Stimulated activated CD8-positive, alpha-beta memory T cell treated with anti-CD3 and anti-CD28 coated beads, Interleukin-2, amount 100 ng/mL, for 1 hour (primary cell): ENCODE results near the gene DECR2.
"Not testable (repeated sequence)": the region's sequence is repeated elsewhere in the genome, so short reads cannot be mapped to it uniquely, and the experiment has no call there.

Experiments used
- DNase-seq, 2 donors: peaks; one replicate each; pipeline ENCODE4 v3.0.0-alpha.2; 2020; ENCODE audit warnings: low read depth in 2 of 2

DECR2 gene

DNA sequence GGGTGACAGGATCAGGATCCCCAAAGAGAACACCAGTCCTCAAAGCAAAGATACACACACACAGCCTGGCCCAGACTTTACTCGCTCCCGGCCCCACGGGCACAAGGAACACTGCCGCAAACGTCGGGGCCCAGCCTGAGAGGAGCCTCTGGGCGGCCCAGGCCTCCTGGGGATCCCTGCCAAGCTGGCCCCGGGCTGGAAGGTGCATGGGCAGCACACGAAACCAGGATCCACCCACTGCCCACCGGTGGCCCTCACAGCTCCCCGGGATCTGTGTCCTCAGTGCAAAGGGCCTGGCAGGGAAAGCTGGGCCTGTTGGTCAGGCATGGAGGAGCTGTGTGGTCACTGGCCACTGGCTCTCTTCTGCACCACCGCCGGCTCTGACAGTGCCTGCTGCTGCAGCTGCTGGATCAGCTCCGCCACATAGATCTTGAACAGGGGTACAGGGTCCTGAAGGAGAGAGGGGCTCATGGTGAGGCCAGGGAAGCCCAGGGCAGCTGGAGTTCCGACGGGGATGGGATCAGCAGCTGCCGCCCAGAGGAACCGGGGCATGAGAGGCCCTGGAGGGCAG lies 34.3 kb upstream of the DECR2 start:
- DNase-seq, result no peak

DNA sequence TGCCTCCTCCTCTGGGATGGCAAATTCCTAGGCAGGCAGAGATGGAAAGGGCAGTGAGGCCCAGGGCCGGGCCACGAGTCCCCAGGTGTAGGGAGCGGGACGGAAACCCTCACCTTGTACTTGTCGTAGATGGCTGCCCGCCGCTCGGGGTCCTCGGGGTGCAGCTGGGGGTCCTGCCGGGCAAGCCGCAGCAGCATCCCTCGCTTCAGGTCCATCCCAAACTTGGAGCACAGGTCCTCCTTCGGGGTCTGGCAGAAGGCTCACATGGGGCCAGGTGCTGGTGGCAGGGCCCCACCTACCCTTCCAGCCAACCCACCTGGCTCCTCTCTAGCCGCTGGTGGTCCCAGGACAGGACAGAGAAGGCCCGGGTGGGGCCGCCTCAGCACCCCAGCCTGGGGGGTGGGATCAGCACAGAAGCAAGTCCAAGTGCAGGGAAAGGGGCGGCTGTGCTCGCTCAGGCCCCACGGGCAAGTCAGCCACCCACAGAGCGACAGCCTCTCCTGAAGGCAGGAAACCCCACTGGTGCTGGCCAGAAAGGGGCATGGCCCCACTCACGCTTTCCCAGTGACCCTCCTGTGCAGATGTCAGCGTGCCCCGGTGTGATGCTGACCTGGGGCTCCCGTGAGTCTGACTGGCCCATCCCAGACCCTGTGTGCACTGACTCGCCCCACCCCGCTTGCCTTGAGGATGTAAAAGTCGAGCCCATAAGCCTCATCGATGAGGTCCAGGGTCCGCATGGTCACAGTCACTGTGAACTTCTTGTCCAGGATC lies 33.1 kb upstream of the DECR2 start:
- DNase-seq, result no peak

DNA sequence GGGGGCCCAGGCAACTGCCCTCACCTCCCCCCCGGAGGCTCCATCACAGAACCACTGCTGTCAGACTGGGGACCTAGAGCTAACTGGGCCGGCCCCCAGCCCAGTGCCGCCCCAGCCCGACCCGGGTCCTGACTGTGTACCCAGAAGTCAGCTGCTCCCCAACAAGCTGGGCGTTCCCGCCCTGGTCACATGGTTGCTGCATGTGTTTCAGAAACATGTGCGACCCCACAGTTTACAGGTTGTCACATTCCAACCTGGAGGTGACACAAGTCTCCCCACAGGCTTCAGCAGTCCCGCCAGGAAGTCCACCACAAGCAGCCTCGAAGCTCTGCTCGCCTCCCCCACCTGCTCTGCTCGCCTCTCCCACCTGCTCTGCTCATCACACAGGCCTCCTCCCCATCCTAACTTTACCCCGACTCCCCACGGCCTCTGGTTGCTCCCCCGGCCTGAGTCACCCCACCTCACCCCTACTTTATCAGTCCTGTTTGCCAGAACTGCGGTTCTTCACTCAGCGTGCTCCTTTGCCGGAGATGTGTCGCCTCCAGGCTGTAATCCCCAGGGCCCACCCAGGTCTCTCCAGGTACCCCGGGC lies 32.3 kb upstream of the DECR2 start:
- DNase-seq, result no peak

DNA sequence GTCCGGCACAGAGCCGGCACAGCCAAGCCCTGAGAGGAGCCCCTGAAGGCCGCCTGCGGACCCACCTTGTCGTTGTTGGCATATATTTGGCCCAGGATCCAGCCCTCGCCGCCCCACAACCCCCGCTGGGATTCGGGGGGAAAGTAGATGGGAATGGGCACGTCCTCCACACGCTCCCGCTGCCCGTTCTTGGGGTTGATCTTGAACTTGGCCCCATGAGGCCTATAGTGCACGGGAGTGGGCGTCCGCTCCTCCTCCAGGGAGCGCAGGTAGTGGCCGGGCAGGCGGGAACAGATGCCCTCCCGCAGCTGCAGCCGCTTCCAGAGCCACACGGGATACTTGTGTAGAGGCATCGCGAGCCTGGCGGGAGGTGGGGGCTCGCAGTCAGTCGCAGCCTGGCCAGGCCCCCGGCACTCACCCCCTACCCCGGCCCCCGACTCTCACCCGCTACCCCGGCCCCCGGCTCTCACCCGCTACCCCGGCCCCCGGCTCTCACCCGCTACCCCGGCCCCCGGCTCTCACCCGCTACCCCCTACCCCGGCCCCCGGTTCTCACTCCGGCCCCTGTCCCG lies 31.7 kb upstream of the DECR2 start:
- DNase-seq, result no peak

DNA sequence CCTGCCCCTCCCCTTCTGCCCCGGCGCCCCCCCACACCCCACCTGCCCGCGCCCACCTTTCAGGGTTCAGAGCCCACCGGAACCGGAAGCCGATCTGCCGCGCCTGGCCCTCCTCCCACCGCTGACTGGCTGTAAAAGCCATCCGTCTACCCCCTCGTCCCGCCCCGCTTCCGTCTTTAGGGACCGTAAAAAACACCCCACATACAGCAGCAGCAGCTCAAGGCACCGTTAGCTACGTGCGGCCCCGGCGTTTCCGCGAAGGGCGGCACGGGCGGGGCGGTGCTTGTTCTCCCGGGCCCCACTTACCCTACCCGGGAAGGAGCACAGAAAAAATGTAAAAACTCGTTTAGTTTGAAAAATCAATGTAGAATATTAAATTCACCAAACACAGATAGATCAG lies 31.2 kb upstream of the DECR2 start, which contains the start of gene MRPL28:
MRPL28 (minus strand) TSS at position 96 of the 400 bp plus-strand sequence. CDS start 320 bp downstream, outside the sequence.
- DNase-seq, result peak; percentile 80 to 85

DNA sequence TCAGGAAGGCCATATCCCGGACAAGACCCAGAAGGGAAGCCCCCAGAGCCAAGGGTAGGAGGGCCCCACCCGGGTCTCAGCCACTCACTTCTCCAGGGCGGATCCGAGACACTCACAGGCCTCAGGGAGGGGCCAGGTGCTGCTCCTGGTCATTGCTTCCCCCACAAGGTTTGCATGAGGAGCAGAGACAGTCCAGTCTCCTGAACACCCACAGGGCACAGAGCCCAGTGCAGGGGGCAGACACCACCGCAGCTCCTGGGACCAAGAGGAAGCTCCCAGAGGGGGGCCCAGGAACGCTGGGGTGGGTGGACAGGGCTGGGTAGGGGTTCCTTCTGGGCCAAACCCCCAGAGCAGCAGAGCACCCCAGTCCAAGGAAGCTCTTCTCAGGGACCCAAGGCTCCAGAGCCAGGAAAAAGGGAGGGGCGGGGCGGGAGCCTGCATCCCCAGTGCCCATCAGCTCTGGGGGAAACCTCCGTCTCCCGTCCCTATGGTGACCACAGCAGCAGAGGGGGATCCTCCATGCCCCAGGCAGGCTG lies 30.6 kb upstream of the DECR2 start:
- no peak for DNase-seq

DNA sequence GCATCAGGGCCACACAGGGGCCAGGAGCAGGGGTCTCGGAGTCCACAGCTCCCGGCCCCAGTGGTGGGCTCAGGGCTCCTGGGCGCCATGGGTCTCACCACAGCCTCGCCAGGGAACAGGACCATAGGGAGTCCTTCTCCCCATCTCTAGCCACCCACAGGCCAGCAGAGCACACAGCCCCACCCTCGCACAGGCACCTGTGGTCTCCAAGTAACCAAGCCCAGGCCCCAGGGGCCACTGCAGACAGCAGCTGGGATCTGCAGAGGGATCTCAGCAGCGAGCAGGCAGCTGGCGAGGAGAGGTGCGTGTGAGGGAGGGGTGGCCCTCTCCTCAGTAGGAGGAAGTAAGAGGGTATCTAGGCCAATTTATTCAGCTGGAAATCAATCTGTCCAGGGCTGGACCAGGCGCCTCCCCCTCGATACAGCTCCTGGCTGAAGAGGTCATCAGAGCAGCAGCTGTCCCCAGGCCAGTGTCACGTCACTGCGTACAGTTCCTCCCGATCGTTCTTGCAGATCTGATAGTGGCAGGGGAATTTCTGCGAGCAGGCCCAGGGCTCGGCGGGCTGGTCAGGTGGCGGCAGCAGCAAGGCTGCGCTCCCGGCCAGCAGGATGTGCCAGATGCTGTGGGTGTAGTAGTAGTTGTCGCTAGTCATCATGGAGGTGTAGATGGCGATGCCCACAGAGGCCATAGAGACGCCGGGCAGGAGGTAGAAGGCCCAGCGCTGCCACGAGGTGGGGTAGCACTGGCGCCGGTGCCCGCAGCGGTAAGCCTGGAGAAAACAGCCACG lies 30.0 kb upstream of the DECR2 start:
- DNase-seq, result no peak

DNA sequence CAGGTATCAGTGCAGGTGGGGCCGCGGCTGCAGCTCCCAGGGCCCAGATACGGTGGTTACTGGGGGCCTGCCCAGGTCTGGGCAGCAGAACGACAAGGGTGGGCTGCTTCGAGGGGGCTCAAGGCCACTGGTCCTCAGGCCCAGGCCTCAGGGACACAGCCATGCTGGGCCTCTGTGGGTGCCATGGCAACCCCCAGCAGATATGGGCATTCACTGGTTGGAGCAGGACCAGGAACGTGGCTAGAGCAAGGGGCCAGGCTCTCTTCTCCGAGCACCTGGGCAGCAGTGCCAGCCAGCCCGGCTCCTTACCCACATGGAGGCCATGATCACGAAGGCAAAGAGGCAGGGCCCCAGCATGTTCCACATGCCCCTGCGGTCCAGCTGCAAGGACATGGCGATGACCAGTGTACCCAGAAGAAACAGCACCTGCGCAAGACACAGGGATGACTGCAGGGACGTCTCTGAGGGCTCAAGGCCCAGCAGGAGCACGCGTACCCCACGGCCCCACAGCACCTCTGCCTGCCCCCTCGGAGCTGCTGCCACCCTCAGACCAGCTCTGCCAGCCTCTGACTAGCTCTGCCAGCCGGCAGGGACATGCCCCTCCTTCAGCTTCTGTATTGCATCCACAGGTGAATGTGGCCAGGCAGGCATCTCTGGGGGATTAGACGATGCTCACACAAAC lies 29.2 kb upstream of the DECR2 start:
- DNase-seq, result no peak

DNA sequence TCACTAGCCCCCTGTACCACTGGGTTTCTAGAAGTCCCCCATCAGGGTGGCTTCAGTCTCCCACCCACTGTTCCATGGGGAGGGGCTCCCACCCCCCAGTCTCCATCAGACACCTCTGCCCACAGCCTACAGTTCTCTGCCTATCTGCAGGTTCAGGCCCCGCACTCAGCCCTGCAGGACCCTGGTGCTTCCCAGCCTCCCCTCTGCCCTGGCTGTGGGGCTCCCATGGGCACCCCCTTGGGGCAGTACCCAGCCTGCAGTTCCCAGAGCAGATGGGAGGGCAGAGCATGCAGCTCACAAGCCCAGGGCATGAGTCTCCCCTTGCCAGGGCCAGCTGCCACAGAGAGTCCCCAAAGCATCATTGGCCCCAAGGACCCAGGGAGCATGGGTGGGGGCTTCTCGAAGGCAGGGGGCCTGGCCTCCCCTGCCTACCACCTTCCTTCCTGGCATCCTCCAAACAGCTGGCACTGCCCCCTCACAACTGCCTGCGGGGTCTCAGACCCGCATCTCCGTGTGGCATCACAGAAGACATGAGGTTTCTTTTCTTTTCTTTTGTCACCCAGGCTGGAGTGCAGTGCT lies 28.6 kb upstream of the DECR2 start:
- DNase-seq, result no peak

DNA sequence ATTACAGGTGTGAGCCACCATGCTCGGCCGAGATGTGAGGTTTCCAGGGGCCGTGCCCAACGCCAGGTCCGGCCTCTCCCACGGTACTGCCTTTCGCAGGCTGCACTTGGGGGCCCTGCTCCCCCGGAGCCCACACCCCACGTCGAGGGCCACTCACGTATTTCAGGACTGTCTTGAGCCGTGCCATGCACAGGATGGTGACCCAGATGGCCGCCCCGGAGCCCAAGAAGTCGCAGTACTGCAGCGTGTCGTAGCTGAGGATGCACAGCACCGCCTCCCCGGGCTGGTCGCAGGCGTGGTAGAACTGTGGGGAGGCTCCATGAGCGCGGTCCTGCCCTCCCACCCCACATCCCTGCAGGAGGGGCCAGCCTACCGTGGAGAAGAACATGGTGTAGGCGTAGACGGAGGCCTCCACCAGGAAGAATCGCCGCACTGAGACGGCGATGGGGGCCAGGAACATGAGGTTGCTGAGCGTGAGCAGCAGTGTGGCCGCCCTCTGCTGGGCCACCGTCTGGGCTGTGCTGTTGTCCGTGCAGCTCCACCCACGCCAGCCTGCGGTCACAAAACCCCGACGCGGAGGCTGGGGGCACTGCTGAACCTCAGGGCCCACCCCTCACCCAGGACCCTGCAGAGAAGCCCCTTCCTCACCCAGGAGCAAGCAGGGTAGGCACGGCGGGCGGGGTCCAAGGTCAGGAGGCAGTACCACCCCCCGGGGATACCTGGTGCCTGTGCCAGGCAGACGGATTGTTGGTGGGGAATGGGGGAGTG lies 27.7 kb upstream of the DECR2 start:
- DNase-seq, result no peak

DNA sequence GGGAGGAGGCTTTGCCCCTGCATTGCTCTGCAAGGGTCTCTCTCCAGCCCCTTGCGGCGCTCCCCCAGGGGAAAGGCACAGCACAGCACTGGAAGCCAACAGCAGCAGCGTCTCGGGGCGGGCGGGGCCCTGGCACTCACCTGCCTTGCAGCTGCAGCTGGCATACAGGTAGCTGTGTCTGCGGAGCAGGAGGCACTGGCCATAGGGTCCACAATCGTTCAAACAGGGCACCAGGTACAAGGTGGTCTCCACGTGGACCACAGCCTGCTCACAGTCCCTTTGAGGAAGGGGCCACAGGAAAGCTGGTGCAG lies 27.1 kb upstream of the DECR2 start:
- no peak for DNase-seq

DNA sequence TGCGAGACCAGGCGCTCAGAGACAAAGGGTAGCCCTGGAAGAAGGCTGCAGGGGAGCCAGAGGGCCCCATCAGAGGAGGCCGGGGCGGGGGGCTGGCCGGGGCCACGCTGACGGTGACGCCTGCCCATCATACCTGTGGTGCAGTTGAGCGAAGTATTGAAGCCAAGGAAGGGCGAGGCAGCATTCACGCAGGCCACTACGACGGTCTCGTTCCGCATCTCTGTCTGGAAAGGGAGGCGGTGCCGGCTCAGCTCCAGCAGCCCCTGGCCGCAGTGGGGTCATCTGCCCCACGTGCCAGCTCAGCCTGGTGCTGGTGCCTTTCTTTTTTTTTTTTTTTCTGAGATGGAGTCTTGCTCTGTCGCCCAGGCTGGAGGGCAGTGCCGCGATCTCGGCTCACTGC lies 26.5 kb upstream of the DECR2 start:
- no peak for DNase-seq

DNA sequence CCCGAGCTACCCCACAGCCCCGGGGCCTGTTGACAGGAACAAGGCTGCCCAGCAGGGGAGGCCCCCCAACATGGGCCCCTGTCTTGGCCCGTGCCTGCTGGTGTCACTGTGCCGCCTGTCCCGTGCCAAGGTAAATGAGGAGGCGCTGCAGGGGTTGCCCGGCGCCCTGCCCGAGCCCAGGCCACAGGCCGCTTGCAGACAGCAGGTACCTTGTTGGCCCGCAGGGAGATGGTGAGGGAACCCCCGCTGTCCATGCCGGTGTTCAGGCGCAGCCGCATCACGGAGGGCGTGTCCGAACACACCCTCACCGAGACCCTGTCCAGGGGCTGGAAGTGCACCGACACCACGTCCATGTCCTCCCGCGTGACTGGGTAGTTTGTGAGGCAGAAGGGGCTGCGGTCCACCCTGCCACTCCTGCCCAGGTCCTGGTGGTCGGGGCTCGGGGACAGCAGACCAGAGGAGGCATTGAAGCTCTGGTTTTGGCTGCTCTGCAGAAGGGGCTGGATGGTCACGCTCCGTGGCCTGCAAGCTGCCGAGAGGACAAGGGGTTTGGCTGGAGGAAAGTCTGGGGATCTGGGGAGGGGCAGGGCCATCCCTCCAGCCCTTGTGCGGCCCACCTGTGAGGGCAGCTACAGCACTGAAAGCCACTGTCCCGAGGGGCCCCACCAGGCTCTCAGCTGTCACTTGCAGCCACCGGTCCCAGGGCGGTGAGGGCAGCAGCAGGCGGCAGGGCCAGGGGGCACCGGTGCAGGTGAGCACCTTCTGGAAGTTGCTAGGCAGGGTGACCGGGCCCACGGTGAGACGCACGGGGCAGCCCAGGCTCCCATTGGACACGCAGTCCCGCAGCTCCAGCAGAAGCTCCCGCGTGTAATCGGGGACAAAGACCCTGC lies 25.5 kb upstream of the DECR2 start:
- no peak for DNase-seq

DNA sequence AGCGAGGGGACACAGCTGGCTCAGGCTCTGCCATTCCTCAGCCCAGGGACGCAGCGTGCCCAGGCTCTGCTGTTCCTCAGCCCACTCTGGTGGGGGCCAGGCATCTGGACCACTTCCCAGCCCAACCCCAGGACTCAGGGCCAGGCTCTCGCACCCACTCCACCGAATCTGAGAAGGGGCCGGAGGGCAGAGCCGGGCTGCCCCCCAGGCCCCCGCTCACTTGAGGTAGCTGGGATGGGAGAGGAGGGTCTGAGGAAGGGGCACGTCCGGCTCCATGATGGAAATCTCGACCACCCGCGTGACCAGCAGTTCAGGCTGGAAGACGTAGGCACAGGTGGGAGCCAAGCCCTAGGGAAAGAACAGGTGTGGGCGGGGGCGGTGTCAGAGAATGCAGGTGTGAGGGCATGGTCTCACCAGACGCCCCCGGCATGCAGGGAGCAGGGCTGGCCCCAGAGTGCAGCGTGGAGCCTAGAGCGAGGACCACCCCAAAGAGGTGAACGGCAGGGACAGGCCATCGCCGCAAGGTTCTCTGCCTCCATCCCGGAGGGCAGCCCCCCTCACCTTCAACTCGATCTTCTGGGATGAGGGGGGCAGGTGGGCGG lies 24.8 kb upstream of the DECR2 start:
- DNase-seq, result no peak

DNA sequence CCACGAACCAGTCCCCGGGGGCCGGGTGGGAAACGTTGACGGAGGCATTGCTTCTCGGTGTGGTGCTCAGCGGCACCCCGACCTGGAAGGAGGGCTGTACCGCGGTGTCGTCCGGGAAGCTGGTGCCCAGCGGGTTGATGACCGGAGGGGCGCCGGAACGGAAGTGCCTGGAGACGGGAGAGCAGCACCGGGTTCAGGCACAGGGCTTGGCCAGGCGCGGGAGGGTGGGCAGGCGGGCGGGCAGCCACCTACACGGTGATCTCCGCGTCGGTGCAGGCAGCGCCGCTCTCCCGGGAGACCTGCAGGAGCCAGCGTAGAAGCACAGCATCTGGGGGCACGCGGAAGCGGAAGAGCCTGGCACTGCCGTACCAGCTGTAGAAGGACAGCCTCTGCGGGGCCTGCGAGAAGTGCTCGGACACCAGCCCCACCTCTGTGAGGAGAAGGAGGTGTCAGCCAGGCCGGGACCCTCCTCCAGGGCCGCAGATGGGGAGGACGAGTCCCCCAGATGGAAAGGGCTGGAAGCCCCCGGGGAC lies 24.2 kb upstream of the DECR2 start:
- DNase-seq, result no peak

DNA sequence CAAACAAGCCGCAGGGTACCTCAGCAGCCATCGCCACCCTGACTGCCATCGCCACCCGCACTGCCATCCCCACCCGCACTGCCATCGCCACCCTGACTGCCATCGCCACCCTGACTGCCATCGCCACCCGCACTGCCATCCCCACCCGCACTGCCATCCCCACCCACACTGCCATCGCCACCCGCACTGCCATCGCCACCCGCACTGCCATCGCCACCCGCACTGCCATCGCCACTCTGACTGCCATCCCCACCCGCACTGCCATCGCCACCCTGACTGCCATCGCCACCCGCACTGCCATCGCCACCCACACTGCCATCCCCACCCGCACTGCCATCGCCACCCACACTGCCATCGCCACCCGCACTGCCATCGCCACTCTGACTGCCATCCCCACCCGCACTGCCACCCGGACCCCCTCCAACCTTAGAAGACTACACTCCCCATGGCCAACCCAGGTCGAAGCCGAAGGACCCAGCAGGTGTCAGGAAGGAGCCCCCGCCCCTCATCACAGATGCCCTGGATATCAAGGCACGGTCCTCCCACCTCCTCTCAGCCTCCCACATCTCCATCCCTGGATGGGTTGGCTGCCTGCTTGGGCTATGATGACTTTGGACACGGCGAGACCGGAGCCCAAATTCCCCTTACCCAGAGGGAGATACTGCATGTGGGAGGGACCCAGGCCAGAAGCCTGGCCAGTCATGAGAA lies 23.4 kb upstream of the DECR2 start:
- DNase-seq, result not testable (repeated sequence)

DNA sequence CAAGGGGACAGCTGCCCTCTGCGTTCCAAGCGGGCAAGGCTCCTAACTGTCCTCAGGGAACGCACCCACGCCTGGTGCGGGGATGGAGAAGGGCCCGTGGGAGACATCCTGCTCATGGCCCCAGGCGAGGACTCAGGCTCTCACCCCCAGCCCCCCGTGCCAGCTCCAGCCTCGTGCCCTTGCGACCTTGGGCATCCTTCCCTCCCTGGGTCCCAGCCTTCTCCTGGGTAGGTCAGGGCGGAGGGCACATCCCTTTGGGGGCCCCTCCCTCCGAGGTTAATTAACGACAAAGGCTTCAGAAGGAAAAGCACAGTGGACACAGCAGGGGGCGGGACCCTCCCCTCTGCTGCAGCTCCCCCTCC lies 22.9 kb upstream of the DECR2 start:
- no peak for DNase-seq
